Osteoblast (primary cell): ENCODE measurements around the gene NLGN1. TPM values are rescaled to one million over a fixed set of nuclear protein-coding genes. Genes with fewer than 3 reads are reported as not detected.

ENCODE experiments used
- DNase-seq: peaks from one replicate; pipeline ENCODE4 v3.0.0; 2011; ENCODE audit warnings: low spot score, mixed read lengths; ENCODE audit not compliant: insufficient read length; ENCODE audit errors: missing footprints
- H2AFZ ChIP-seq: 2 replicates; pipeline ENCODE4 v1.6.0; 2011; ENCODE audit warnings: mild to moderate bottlenecking, low read length
- H3K27ac ChIP-seq: 2 replicates; pipeline ENCODE4 v1.5.1; 2011; ENCODE audit warnings: mild to moderate bottlenecking, low read depth, low read length, moderate library complexity
- H3K27me3 ChIP-seq: 2 replicates; pipeline ENCODE4 v1.6.0; 2012; ENCODE audit warnings: mild to moderate bottlenecking, control low read depth, inconsistent platforms, low read length, moderate library complexity; ENCODE audit not compliant: insufficient read depth
- H3K36me3 ChIP-seq: 2 replicates; pipeline ENCODE4 v1.5.1; 2011; ENCODE audit warnings: mild to moderate bottlenecking, low read length, control low read depth, moderate library complexity; ENCODE audit not compliant: insufficient read depth
- H3K4me1 ChIP-seq: 2 replicates; pipeline ENCODE4 v1.5.1; 2011; ENCODE audit warnings: mild to moderate bottlenecking, low read length, control low read depth, moderate library complexity; ENCODE audit not compliant: insufficient read depth
- H3K4me2 ChIP-seq: 2 replicates; pipeline ENCODE4 v1.6.0; 2011; ENCODE audit warnings: mild to moderate bottlenecking, low read length; ENCODE audit not compliant: insufficient read depth
- H3K4me3 ChIP-seq: fragments of 200-600 bp; sonication (generic); 3 replicates; pipeline ENCODE4 v1.5.1; 2012; ENCODE audit warnings: mild to moderate bottlenecking, low read length, inconsistent platforms; ENCODE audit not compliant: insufficient read depth
- H3K79me2 ChIP-seq: 2 replicates; pipeline ENCODE4 v1.6.0; 2012; ENCODE audit warnings: mild to moderate bottlenecking, low read length, control low read depth, inconsistent platforms; ENCODE audit not compliant: insufficient read depth
- H3K9me3 ChIP-seq: 2 replicates; pipeline ENCODE4 v1.5.1; 2011; ENCODE audit warnings: low read depth, low read length, control low read depth
- H4K20me1 ChIP-seq: 2 replicates; pipeline ENCODE4 v1.6.0; 2012; ENCODE audit warnings: mild to moderate bottlenecking, low read length, control low read depth; ENCODE audit not compliant: insufficient read depth
- total RNA-seq: library from RNA; depleted of rRNA; stranded (reverse); fragments of >200 nt; gene quantifications from 2 replicates; pipeline ENCODE4 v1.2.3, GENCODE V29; 2012
- TF ChIP-seq, protein P1 (sequence below): IDR thresholded peaks from 2 replicates; pipeline ENCODE4 v1.5.1; 2011; ENCODE audit warnings: mild to moderate bottlenecking, low read depth, low read length, moderate library complexity; ENCODE audit errors: extremely low read depth

Gene NLGN1
- total RNA-seq, 1 donor = 9.0 TPM

DNA sequence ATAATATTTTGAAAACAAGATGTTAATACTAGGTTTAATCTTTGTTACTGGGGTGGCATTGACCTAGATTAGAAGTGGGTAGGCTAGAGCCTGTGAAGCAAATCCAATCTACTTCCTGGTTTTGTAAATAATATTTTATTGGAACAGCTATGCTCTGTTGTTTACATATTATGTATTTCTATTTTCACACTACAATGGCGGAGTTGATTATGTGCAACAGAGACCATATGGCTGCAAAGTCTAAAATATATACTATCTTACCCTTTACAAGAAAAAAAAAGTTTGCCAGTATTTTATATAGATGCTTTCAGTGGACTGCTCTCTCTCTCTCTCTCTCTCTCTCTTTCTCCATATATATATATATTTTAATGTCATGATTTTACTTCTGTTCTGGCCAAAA lies 244.2 kb downstream of the NLGN1 start:
- no peak overlapping the region for H3K27ac ChIP-seq
- H3K9me3 ChIP-seq = no peaks in the 10 kb centered on the region
- no peak overlapping the region for H3K4me2 ChIP-seq
- H4K20me1 ChIP-seq = no peaks in the 10 kb centered on the region
- H3K36me3 ChIP-seq = no peaks in the 10 kb centered on the region
- H3K4me3 ChIP-seq = no peak overlapping the region
- no peak overlapping the region for H2AFZ ChIP-seq
- no peaks in the 10 kb centered on the region for H3K4me1 ChIP-seq
- TF ChIP-seq, protein P1, sequence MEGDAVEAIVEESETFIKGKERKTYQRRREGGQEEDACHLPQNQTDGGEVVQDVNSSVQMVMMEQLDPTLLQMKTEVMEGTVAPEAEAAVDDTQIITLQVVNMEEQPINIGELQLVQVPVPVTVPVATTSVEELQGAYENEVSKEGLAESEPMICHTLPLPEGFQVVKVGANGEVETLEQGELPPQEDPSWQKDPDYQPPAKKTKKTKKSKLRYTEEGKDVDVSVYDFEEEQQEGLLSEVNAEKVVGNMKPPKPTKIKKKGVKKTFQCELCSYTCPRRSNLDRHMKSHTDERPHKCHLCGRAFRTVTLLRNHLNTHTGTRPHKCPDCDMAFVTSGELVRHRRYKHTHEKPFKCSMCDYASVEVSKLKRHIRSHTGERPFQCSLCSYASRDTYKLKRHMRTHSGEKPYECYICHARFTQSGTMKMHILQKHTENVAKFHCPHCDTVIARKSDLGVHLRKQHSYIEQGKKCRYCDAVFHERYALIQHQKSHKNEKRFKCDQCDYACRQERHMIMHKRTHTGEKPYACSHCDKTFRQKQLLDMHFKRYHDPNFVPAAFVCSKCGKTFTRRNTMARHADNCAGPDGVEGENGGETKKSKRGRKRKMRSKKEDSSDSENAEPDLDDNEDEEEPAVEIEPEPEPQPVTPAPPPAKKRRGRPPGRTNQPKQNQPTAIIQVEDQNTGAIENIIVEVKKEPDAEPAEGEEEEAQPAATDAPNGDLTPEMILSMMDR = no peak
- H3K27me3 ChIP-seq = no peaks in the 10 kb centered on the region
- no peaks in the 10 kb centered on the region for H3K79me2 ChIP-seq
- no peak for DNase-seq

DNA sequence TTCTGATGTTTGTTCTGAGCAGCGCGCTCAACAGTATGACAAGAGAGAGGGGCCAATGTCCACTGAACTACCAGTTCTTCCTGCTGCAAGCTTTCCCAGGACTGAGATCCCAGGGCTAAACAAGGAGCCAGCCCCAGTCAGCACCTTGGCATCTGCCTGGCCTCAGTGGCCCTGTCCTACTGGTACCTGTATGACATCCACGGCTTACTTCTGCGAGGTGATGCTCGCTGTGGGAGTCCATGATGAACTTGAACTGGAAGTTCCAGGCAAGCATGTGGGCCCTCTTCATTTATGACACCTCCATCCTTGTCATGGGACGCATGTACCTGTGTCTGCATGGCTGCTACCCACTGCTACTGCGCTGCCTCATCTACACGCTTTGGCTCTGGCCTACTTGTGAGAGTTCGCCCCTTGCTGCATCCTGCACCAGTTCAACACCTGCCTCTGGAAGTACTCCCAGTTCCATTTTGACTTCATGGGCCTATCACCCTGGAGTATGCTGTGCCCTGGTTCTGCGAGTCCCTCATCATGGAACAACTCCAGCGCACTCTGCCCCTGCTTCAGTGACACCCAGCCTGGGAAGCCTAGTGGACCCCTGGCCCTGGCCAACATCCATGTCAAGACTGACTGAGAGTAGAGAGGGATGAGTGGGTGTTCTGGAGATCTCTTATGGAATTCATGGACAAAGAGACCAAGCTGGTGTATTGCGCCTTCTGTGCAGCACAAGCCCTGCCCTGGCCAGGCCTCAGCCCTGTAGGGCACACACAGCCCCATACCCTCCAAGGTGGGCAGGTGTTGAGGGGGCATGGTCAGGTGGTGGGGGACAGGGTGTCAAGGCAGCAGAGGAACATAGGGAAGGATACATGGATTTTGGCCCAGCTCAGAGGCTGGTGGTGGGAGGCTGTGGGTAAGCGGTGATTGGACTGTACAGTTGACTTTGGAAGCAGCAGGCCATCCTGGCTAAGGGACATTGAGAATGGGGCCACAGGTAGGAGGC lies 246.8 kb downstream of the NLGN1 start:
- no peaks in the 10 kb centered on the region for H3K79me2 ChIP-seq
- TF ChIP-seq, protein P1 = no peak
- no peak overlapping the region for H2AFZ ChIP-seq
- H3K27me3 ChIP-seq = no peaks in the 10 kb centered on the region
- no peak overlapping the region for H3K27ac ChIP-seq
- H3K4me1 ChIP-seq = no peaks in the 10 kb centered on the region
- H4K20me1 ChIP-seq = no peaks in the 10 kb centered on the region
- H3K36me3 ChIP-seq = no peaks in the 10 kb centered on the region
- no peak overlapping the region for H3K4me2 ChIP-seq
- no peaks in the 10 kb centered on the region for H3K9me3 ChIP-seq
- no peak for DNase-seq
- no peak overlapping the region for H3K4me3 ChIP-seq

DNA sequence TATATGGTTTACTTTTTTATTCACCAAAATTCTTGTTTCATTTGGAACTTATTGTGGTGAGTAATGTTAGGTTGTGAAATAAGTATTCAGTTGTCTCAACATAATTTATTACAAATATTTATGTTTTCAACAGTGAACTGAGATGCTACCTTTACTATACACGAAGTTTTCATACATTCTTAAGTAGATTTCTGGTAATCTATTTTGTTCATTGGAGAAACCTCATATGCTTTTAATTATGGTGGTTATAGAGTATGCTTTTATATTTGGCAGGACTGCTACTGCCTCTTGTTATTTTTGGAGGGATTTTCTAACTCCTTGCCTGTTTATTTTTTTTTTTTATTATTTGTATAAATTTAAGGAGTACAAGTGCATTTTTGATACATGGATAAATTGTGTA lies 253.1 kb downstream of the NLGN1 start:
- H3K79me2 ChIP-seq = no peaks in the 10 kb centered on the region
- H3K9me3 ChIP-seq = no peaks in the 10 kb centered on the region

DNA sequence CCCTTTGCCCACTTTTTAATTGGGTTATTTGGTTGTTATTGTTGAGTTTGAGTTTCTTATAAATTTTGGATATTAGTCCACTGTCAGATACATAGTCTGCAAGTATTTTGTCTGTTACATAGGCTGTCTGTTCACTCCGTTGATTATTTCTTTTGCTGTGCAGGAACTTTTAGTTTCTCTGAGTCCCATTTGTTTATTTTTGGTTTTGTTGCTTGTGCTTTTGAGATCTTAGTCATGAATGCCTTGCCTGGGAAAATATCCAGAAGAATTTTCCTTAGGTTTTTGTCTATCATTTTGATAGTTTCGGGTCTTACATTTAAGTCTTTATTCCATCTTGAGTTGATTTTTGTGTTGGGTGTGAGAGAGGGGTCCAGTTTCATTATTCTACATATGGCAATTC lies 254.5 kb downstream of the NLGN1 start:
- H3K27me3 ChIP-seq = no peaks in the 10 kb centered on the region
- H3K4me2 ChIP-seq = no peak overlapping the region
- H3K4me1 ChIP-seq = no peaks in the 10 kb centered on the region
- TF ChIP-seq, protein P1 = no peak
- H3K4me3 ChIP-seq = no peak overlapping the region
- H2AFZ ChIP-seq = no peak overlapping the region
- H3K9me3 ChIP-seq = no peaks in the 10 kb centered on the region
- H4K20me1 ChIP-seq = no peaks in the 10 kb centered on the region
- no peaks in the 10 kb centered on the region for H3K79me2 ChIP-seq
- H3K27ac ChIP-seq = no peak overlapping the region
- no peak for DNase-seq
- H3K36me3 ChIP-seq = no peaks in the 10 kb centered on the region

More for the DNA sequence above, 253.1 kb downstream of the NLGN1 start:
- no peak overlapping the region for H3K4me3 ChIP-seq
- no peaks in the 10 kb centered on the region for H3K27me3 ChIP-seq
- no peaks in the 10 kb centered on the region for H3K4me1 ChIP-seq
- TF ChIP-seq, protein P1 = no peak
- H3K4me2 ChIP-seq = no peak overlapping the region
- H4K20me1 ChIP-seq = no peaks in the 10 kb centered on the region
- H2AFZ ChIP-seq = no peak overlapping the region
- no peaks in the 10 kb centered on the region for H3K36me3 ChIP-seq
- H3K27ac ChIP-seq = no peak overlapping the region
- no peak for DNase-seq
